22Rv1 (cell line): ENCODE measurements around the gene FAM168A.

ENCODE experiments used
- CTCF ChIP-seq: fragments of 450-650 bp; IDR thresholded peaks from 2 replicates; pipeline ENCODE4 v1.5.1; 2017; ENCODE audit warnings: mild to moderate bottlenecking
- ZFX ChIP-seq: fragments of 450-650 bp; IDR thresholded peaks from 2 replicates; pipeline ENCODE4 v1.6.1; 2017; ENCODE audit warnings: antibody characterized with exemption, borderline replicate concordance

GRCh38 chr11:73510106-73510505 lies 87.8 kb downstream of the FAM168A start:
- TF ChIP-seq CTCF (no peak), ZFX (no peak)
